ENCODE measurements around the gene EMC6.

DNA sequence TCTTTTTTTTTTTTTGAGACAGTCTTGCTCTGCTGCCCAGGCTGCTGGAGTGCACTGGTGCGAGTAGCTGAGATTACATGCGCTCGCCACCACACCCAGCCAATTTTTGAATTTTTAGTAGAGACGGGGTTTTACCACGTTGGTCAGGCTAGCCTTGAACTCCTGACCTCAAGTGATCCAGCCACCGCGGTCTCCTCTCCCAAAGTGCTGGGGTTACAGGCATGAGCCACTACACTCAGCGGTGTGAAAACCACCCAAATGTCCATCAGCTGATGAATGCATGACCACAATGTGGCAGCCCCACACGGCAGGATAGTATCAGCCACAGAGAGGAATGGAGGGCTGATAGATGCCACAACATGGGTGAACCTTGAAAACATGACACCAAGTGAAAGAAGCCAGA lies 25.2 kb downstream of the EMC6 start:
- TF ChIP-seq, protein P1, sequence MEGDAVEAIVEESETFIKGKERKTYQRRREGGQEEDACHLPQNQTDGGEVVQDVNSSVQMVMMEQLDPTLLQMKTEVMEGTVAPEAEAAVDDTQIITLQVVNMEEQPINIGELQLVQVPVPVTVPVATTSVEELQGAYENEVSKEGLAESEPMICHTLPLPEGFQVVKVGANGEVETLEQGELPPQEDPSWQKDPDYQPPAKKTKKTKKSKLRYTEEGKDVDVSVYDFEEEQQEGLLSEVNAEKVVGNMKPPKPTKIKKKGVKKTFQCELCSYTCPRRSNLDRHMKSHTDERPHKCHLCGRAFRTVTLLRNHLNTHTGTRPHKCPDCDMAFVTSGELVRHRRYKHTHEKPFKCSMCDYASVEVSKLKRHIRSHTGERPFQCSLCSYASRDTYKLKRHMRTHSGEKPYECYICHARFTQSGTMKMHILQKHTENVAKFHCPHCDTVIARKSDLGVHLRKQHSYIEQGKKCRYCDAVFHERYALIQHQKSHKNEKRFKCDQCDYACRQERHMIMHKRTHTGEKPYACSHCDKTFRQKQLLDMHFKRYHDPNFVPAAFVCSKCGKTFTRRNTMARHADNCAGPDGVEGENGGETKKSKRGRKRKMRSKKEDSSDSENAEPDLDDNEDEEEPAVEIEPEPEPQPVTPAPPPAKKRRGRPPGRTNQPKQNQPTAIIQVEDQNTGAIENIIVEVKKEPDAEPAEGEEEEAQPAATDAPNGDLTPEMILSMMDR (conservative IDR thresholded peaks at IDR 0.05; ENCODE audit: low read depth, low read length) = no peak
- no peak for TF ChIP-seq POLR2A (IDR thresholded peaks at IDR 0.05; ENCODE audit: low read depth, low read length)
